ENCODE results near the gene CACNA2D1. TPM values are rescaled to one million over a fixed set of nuclear protein-coding genes. Genes with fewer than 3 reads are reported as not detected.

Gene CACNA2D1
- total RNA-seq, 2 donors from 2014 or later: 0.46 TPM; not detected in 1

- H3K27me3 Mint-ChIP-seq (ENCODE audit: low read depth): no peaks in the 10 kb centered on the region
- H3K27ac Mint-ChIP-seq: no peak overlapping the region
- H3K9me3 Mint-ChIP-seq: peaks cover 0 to 4% of the 10 kb centered on the region in 2 donors
- no peaks in the 10 kb centered on the region for H3K36me3 Mint-ChIP-seq (ENCODE audit: insufficient read depth in 2 of 2)
- ATAC-seq (replicated peaks in 1 of 2) (no peak), DNase-seq (no peak)
- no peaks in the 10 kb centered on the region for H3K4me1 Mint-ChIP-seq (ENCODE audit: low read depth)
- no peak overlapping the region for H3K4me3 Mint-ChIP-seq
These were observed 169.7 kb downstream of the CACNA2D1 start for GRCh38 chr7:82273886-82274285.

- Mint-ChIP-seq H3K4me3 (no peak overlapping the region), H3K9me3 (peaks cover 0 to 7% of the 10 kb centered on the region in 2 donors), H3K4me1 (ENCODE audit: low read depth) (no peaks in the 10 kb centered on the region), H3K36me3 (ENCODE audit: insufficient read depth in 2 of 2) (no peaks in the 10 kb centered on the region), H3K27me3 (ENCODE audit: low read depth) (no peaks in the 10 kb centered on the region), H3K27ac (no peak overlapping the region)
- ATAC-seq (replicated peaks in 1 of 2) (no peak), DNase-seq (no peak)
These were observed 172.7 kb downstream of the CACNA2D1 start for GRCh38 chr7:82270870-82271269.

- H3K9me3 Mint-ChIP-seq: peaks cover 0 to 7% of the 10 kb centered on the region in 2 donors
- H3K27ac Mint-ChIP-seq: no peak overlapping the region
- H3K4me3 Mint-ChIP-seq: no peak overlapping the region
- no peak for ATAC-seq (replicated peaks in 1 of 2)
- no peak for DNase-seq
- H3K4me1 Mint-ChIP-seq (ENCODE audit: low read depth): no peaks in the 10 kb centered on the region
- no peaks in the 10 kb centered on the region for H3K36me3 Mint-ChIP-seq (ENCODE audit: insufficient read depth in 2 of 2)
- H3K27me3 Mint-ChIP-seq (ENCODE audit: low read depth): no peaks in the 10 kb centered on the region
These were observed 174.9 kb downstream of the CACNA2D1 start for GRCh38 chr7:82268632-82269031.

GRCh38 chr7:82266081-82266480, 177.5 kb downstream of the CACNA2D1 start:
- no peak for ATAC-seq (replicated peaks in 1 of 2)

GRCh38 chr7:82264783-82265305, 178.7 kb downstream of the CACNA2D1 start:
- H3K27me3 Mint-ChIP-seq (ENCODE audit: low read depth): no peaks in the 10 kb centered on the region

More at GRCh38 chr7:82266081-82266480, 177.5 kb downstream of the CACNA2D1 start:
- Mint-ChIP-seq H3K9me3 (peaks cover 2 to 7% of the 10 kb centered on the region in 2 donors), H3K4me1 (ENCODE audit: low read depth) (no peaks in the 10 kb centered on the region), H3K4me3 (no peak overlapping the region), H3K27ac (no peak overlapping the region), H3K36me3 (ENCODE audit: insufficient read depth in 2 of 2) (no peaks in the 10 kb centered on the region), H3K27me3 (ENCODE audit: low read depth) (no peaks in the 10 kb centered on the region)
- no peak for DNase-seq

GRCh38 chr7:82263920-82264782, 179.4 kb downstream of the CACNA2D1 start:
- H3K27ac Mint-ChIP-seq: no peak overlapping the region
- DNase-seq: no peak
- peaks cover 2 to 6% of the 10 kb centered on the region in 2 donors for H3K9me3 Mint-ChIP-seq
- ATAC-seq (replicated peaks in 1 of 2): no peak
- H3K36me3 Mint-ChIP-seq (ENCODE audit: insufficient read depth in 2 of 2): no peaks in the 10 kb centered on the region
- no peak overlapping the region for H3K4me3 Mint-ChIP-seq
- H3K27me3 Mint-ChIP-seq (ENCODE audit: low read depth): no peaks in the 10 kb centered on the region
- no peaks in the 10 kb centered on the region for H3K4me1 Mint-ChIP-seq (ENCODE audit: low read depth)

More at GRCh38 chr7:82264783-82265305, 178.7 kb downstream of the CACNA2D1 start:
- no peak overlapping the region for H3K4me3 Mint-ChIP-seq
- H3K9me3 Mint-ChIP-seq: peaks cover 2 to 7% of the 10 kb centered on the region in 2 donors
- DNase-seq (no peak), ATAC-seq (replicated peaks in 1 of 2) (no peak)
- no peak overlapping the region for H3K27ac Mint-ChIP-seq
- no peaks in the 10 kb centered on the region for H3K36me3 Mint-ChIP-seq (ENCODE audit: insufficient read depth in 2 of 2)
- no peaks in the 10 kb centered on the region for H3K4me1 Mint-ChIP-seq (ENCODE audit: low read depth)

GRCh38 chr7:82258181-82258580, 185.4 kb downstream of the CACNA2D1 start:
- ATAC-seq (replicated peaks in 1 of 2) (no peak), DNase-seq (no peak)
- Mint-ChIP-seq H3K36me3 (ENCODE audit: insufficient read depth in 2 of 2) (no peaks in the 10 kb centered on the region), H3K27ac (no peak overlapping the region), H3K27me3 (ENCODE audit: low read depth) (no peaks in the 10 kb centered on the region), H3K4me3 (no peak overlapping the region), H3K9me3 (peaks cover 1 to 5% of the 10 kb centered on the region in 2 donors), H3K4me1 (ENCODE audit: low read depth) (no peaks in the 10 kb centered on the region)

GRCh38 chr7:82257118-82257695, 186.4 kb downstream of the CACNA2D1 start:
- ATAC-seq (replicated peaks in 1 of 2): no peak
- Mint-ChIP-seq H3K4me1 (ENCODE audit: low read depth) (no peaks in the 10 kb centered on the region), H3K27ac (no peak overlapping the region), H3K27me3 (ENCODE audit: low read depth) (no peaks in the 10 kb centered on the region), H3K4me3 (no peak overlapping the region), H3K9me3 (peaks cover 1 to 9% of the 10 kb centered on the region in 2 donors), H3K36me3 (ENCODE audit: insufficient read depth in 2 of 2) (no peaks in the 10 kb centered on the region)
- no peak for DNase-seq

GRCh38 chr7:82255706-82256105, 187.9 kb downstream of the CACNA2D1 start:
- peaks cover 1 to 7% of the 10 kb centered on the region in 2 donors for H3K9me3 Mint-ChIP-seq
- no peak for ATAC-seq (replicated peaks in 1 of 2)
- H3K27ac Mint-ChIP-seq: no peak overlapping the region
- no peak overlapping the region for H3K4me3 Mint-ChIP-seq
- H3K36me3 Mint-ChIP-seq (ENCODE audit: insufficient read depth in 2 of 2): no peaks in the 10 kb centered on the region
- H3K27me3 Mint-ChIP-seq (ENCODE audit: low read depth): no peaks in the 10 kb centered on the region
- no peaks in the 10 kb centered on the region for H3K4me1 Mint-ChIP-seq (ENCODE audit: low read depth)
- DNase-seq: no peak

- ATAC-seq (replicated peaks in 1 of 2) (no peak), DNase-seq (no peak)
- Mint-ChIP-seq H3K36me3 (ENCODE audit: insufficient read depth in 2 of 2) (no peaks in the 10 kb centered on the region), H3K9me3 (peaks cover 1 to 7% of the 10 kb centered on the region in 2 donors), H3K4me1 (ENCODE audit: low read depth) (no peaks in the 10 kb centered on the region), H3K27ac (no peak overlapping the region), H3K4me3 (no peak overlapping the region), H3K27me3 (ENCODE audit: low read depth) (no peaks in the 10 kb centered on the region)
These were observed 193.0 kb downstream of the CACNA2D1 start for GRCh38 chr7:82250598-82250997.

- H3K27ac Mint-ChIP-seq: no peak overlapping the region
- peaks cover 0 to 5% of the 10 kb centered on the region in 2 donors for H3K9me3 Mint-ChIP-seq
- H3K4me1 Mint-ChIP-seq (ENCODE audit: low read depth): no peaks in the 10 kb centered on the region
- no peaks in the 10 kb centered on the region for H3K27me3 Mint-ChIP-seq (ENCODE audit: low read depth)
- no peak for ATAC-seq (replicated peaks in 1 of 2)
- H3K36me3 Mint-ChIP-seq (ENCODE audit: insufficient read depth in 2 of 2): no peaks in the 10 kb centered on the region
- DNase-seq: no peak
- no peak overlapping the region for H3K4me3 Mint-ChIP-seq
These were observed 193.6 kb downstream of the CACNA2D1 start for GRCh38 chr7:82249979-82250378.

GRCh38 chr7:82247814-82248433, 195.7 kb downstream of the CACNA2D1 start:
- ATAC-seq (replicated peaks in 1 of 2) (no peak), DNase-seq (no peak)
- Mint-ChIP-seq H3K4me3 (no peak overlapping the region), H3K27me3 (ENCODE audit: low read depth) (no peaks in the 10 kb centered on the region), H3K27ac (no peak overlapping the region), H3K9me3 (peaks cover 0 to 2% of the 10 kb centered on the region in 2 donors), H3K4me1 (ENCODE audit: low read depth) (no peaks in the 10 kb centered on the region), H3K36me3 (ENCODE audit: insufficient read depth in 2 of 2) (no peaks in the 10 kb centered on the region)

GRCh38 chr7:82244947-82245517, 198.5 kb downstream of the CACNA2D1 start:
- ATAC-seq (replicated peaks in 1 of 2): no peak
- no peaks in the 10 kb centered on the region for H3K4me1 Mint-ChIP-seq (ENCODE audit: low read depth)
- H3K27ac Mint-ChIP-seq: no peak overlapping the region
- H3K36me3 Mint-ChIP-seq (ENCODE audit: insufficient read depth in 2 of 2): no peaks in the 10 kb centered on the region
- DNase-seq: no peak
- H3K4me3 Mint-ChIP-seq: no peak overlapping the region
- no peaks in the 10 kb centered on the region for H3K27me3 Mint-ChIP-seq (ENCODE audit: low read depth)
- H3K9me3 Mint-ChIP-seq: no peaks in the 10 kb centered on the region
